OCI-LY1 (cell line): ENCODE results near the gene RHBDF2.
A peak's percentile ranks its signal among the peaks of the same experiment; 100 is the strongest.

Experiments used
- H2AFZ ChIP-seq: fragments of 200-600 bp; sonication (generic), shearing (Covaris generic); 2 replicates; pipeline ENCODE4 v1.6.0; 2014; ENCODE audit warnings: antibody characterized with exemption, mild to moderate bottlenecking, low read length
- H3F3A ChIP-seq: fragments of 200-600 bp; sonication (generic), shearing (Covaris generic); 2 replicates; pipeline ENCODE4 v1.6.0; 2014; ENCODE audit warnings: mild to moderate bottlenecking, antibody characterized with exemption, low read length, moderate library complexity; ENCODE audit not compliant: insufficient read depth
- H3K27ac ChIP-seq: fragments of 200-600 bp; sonication (generic); 2 replicates; pipeline ENCODE4 v1.5.1; 2014; ENCODE audit warnings: low read length, mixed run types, mild to moderate bottlenecking, low read depth; ENCODE audit not compliant: poor library complexity, severe bottlenecking
- H3K27me3 ChIP-seq: fragments of 200-600 bp; sonication (generic); 2 replicates; pipeline ENCODE4 v1.6.0; 2014; ENCODE audit warnings: antibody characterized with exemption, mild to moderate bottlenecking, low read length, moderate library complexity; ENCODE audit not compliant: insufficient read depth
- H3K36me3 ChIP-seq: fragments of 200-600 bp; sonication (generic); 2 replicates; pipeline ENCODE4 v1.6.1; 2014; ENCODE audit warnings: mild to moderate bottlenecking, antibody characterized with exemption, low read length, moderate library complexity, mixed read lengths; ENCODE audit not compliant: insufficient read depth
- H3K4me1 ChIP-seq: fragments of 200-600 bp; sonication (generic); 2 replicates; pipeline ENCODE4 v1.5.1; 2014; ENCODE audit warnings: mild to moderate bottlenecking, low read length, moderate library complexity; ENCODE audit not compliant: insufficient read depth, severe bottlenecking
- H3K4me2 ChIP-seq: fragments of 200-600 bp; sonication (generic), shearing (Covaris generic); 2 replicates; pipeline ENCODE4 v1.6.1; 2014; ENCODE audit warnings: low read length
- H3K4me3 ChIP-seq: fragments of 200-600 bp; sonication (generic); 2 replicates; pipeline ENCODE4 v1.5.1; 2014; ENCODE audit warnings: low read length, low read depth, mild to moderate bottlenecking, mixed read lengths; ENCODE audit not compliant: poor library complexity, severe bottlenecking
- H3K79me2 ChIP-seq: fragments of 200-600 bp; shearing (Covaris generic); 2 replicates; pipeline ENCODE4 v1.6.1; 2016; ENCODE audit warnings: mixed run types, low read length, mixed read lengths; ENCODE audit not compliant: insufficient read depth
- H3K9ac ChIP-seq: fragments of 200-600 bp; sonication (generic), shearing (Covaris generic); 2 replicates; pipeline ENCODE4 v1.6.1; 2014; ENCODE audit warnings: mild to moderate bottlenecking, low read length, mixed read lengths
- H3K9me2 ChIP-seq: fragments of 200-600 bp; sonication (generic), shearing (Covaris generic); 2 replicates; pipeline ENCODE4 v1.6.1; 2014; ENCODE audit warnings: low read depth, mild to moderate bottlenecking, low read length, mixed read lengths
- H3K9me3 ChIP-seq: fragments of 200-600 bp; shearing (Covaris generic); 2 replicates; pipeline ENCODE4 v1.6.1; 2014; ENCODE audit warnings: low read length, mixed read lengths
- H4K20me1 ChIP-seq: fragments of 200-600 bp; sonication (generic), shearing (Covaris generic); 2 replicates; pipeline ENCODE4 v1.6.0; 2016; ENCODE audit warnings: mild to moderate bottlenecking, low read length; ENCODE audit not compliant: insufficient read depth
- EZH2 ChIP-seq: fragments of 200-600 bp; sonication (generic), shearing (Covaris generic); IDR thresholded peaks from 2 replicates; pipeline ENCODE4 v1.8.0; 2017; ENCODE audit warnings: borderline replicate concordance, mixed run types, mild to moderate bottlenecking, antibody characterized with exemption, low read length, moderate library complexity, mixed read lengths
- TF ChIP-seq, protein P1 (sequence below): fragments of 200-600 bp; sonication (generic), shearing (Covaris generic); IDR thresholded peaks from 2 replicates; pipeline ENCODE4 v1.5.1; 2017; ENCODE audit warnings: mild to moderate bottlenecking, antibody characterized with exemption, low read length, moderate library complexity, mixed read lengths

Gene RHBDF2

DNA sequence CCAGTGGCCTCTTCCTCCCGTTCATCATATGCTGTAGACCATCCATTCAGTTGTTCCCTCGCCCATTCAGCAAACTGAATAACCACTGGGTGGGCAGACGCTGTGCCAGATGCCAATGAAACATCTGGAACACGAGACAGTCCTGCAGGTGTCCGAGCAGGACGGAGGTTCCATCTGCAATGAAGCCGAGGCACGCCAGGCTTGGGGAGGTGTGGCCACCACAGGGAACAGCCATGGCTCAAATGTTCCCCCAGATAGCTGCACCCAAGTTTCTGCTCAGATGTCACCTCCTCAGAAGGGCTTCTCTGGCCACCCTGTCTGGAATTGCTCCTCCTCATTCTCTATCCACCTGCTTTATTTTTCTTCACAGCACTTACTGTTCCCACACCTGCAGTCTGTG, 78.8 kb downstream of the RHBDF2 start:
- Histone ChIP-seq H3K79me2 (no peaks in the 10 kb centered on the region), H3K27me3 (no peaks in the 10 kb centered on the region), H3K4me2 (no peak overlapping the region; the same call in 1 of the 2 replicates), H4K20me1 (no peaks in the 10 kb centered on the region), H3K4me3 (no peak overlapping the region), H3K9me3 (no peaks in the 10 kb centered on the region), H3K9ac (no peak overlapping the region), H3K27ac (peak overlapping the region; percentile 30), H3K4me1 (peaks cover 47% of the 10 kb centered on the region), H3F3A (no peaks in the 10 kb centered on the region), H3K36me3 (no peaks in the 10 kb centered on the region; the same call in 1 of the 2 replicates), H3K9me2 (no peaks in the 10 kb centered on the region), H2AFZ (no peak overlapping the region)
- no peak for TF ChIP-seq EZH2
- TF ChIP-seq, protein P1, sequence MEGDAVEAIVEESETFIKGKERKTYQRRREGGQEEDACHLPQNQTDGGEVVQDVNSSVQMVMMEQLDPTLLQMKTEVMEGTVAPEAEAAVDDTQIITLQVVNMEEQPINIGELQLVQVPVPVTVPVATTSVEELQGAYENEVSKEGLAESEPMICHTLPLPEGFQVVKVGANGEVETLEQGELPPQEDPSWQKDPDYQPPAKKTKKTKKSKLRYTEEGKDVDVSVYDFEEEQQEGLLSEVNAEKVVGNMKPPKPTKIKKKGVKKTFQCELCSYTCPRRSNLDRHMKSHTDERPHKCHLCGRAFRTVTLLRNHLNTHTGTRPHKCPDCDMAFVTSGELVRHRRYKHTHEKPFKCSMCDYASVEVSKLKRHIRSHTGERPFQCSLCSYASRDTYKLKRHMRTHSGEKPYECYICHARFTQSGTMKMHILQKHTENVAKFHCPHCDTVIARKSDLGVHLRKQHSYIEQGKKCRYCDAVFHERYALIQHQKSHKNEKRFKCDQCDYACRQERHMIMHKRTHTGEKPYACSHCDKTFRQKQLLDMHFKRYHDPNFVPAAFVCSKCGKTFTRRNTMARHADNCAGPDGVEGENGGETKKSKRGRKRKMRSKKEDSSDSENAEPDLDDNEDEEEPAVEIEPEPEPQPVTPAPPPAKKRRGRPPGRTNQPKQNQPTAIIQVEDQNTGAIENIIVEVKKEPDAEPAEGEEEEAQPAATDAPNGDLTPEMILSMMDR: no peak

DNA sequence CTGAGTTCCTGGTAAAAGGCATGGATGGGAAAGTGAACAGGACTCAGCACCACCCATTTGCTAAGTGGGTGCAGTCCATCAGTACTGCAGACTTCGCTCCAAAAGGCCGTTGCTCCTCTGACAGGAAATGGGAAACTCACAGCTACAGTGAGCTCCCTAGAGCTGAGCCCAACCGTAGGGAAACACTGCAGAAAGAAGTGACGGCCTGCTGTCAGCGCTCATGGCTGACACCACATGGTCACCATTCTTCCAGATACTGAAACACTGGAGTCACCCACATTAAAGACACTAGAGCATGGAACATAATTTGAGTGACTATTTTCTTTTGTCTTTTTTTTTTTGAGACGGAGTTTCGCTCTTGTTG, 80.2 kb downstream of the RHBDF2 start:
- Histone ChIP-seq H3K4me2 (peak overlapping the region; percentile 40; the same call in 1 of the 2 replicates), H3K27ac (peak overlapping the region; percentile 68), H3K9me2 (no peaks in the 10 kb centered on the region)

More for the DNA sequence above, 80.2 kb downstream of the RHBDF2 start:
- no peaks in the 10 kb centered on the region for H4K20me1 ChIP-seq
- H3K27me3 ChIP-seq: no peaks in the 10 kb centered on the region
- no peaks in the 10 kb centered on the region for H3K79me2 ChIP-seq
- no peaks in the 10 kb centered on the region for H3K9me3 ChIP-seq
- no peak overlapping the region for H2AFZ ChIP-seq
- no peak overlapping the region for H3K9ac ChIP-seq
- H3F3A ChIP-seq: no peaks in the 10 kb centered on the region
- no peak overlapping the region for H3K4me3 ChIP-seq
- H3K36me3 ChIP-seq: no peaks in the 10 kb centered on the region; the same call in 1 of the 2 replicates
- H3K4me1 ChIP-seq: peaks cover 43% of the 10 kb centered on the region
- TF ChIP-seq, protein P1: no peak
- TF ChIP-seq EZH2: no peak
